ENCODE measurements around the gene TGFBR3L. TPM values are rescaled to one million over a fixed set of nuclear protein-coding genes. Genes with fewer than 3 reads are reported as not detected.

The TGFBR3L gene
- total RNA-seq, 1 experiment from 2014 or later = 4.1 TPM

- no peak for TF ChIP-seq ZBTB43 (CRISPR knock-in tag; IDR thresholded peaks at IDR 0.05)
Observed at GRCh38 chr19:7894612-7895309, 19.9 kb upstream of the TGFBR3L start (continued).

- Mint-ChIP-seq H3K4me3 (no peak overlapping the region), H3K27me3 (ENCODE audit: low read depth) (peaks cover 11% of the 10 kb centered on the region), H3K4me1 (peaks cover 3% of the 10 kb centered on the region; the same call in 1 of the 2 replicates), H3K27ac (peak overlapping the region; percentile 38; the same call in 1 of the 2 replicates), H3K9me3 (no peaks in the 10 kb centered on the region), H3K36me3 (no peaks in the 10 kb centered on the region)
- ATAC-seq = no peak
- no peak for DNase-seq (ENCODE audit: low spot score)
- TF ChIP-seq FOXP1 (CRISPR knock-in tag; IDR thresholded peaks at IDR 0.05; ENCODE audit: borderline replicate concordance) = no peak
- TF ChIP-seq SMAD3 (CRISPR knock-in tag; IDR thresholded peaks at IDR 0.05; ENCODE audit: borderline replicate concordance) = no peak
- no peak for TF ChIP-seq HMGA2 (CRISPR knock-in tag; IDR thresholded peaks at IDR 0.05)
- no peak for TF ChIP-seq SP1 (CRISPR knock-in tag; conservative IDR thresholded peaks at IDR 0.05)
- TF ChIP-seq MAX (CRISPR knock-in tag; IDR thresholded peaks at IDR 0.05) = no peak
- no peak for TF ChIP-seq ELF4 (CRISPR knock-in tag; IDR thresholded peaks at IDR 0.05; ENCODE audit: low read depth)
- no peak for TF ChIP-seq JAZF1 (CRISPR knock-in tag; IDR thresholded peaks at IDR 0.05)
- TF ChIP-seq TP53 (CRISPR knock-in tag; IDR thresholded peaks at IDR 0.05) = no peak
- no peak for TF ChIP-seq PREB (CRISPR knock-in tag; IDR thresholded peaks at IDR 0.05; ENCODE audit: borderline replicate concordance)
- no peak for TF ChIP-seq ATF1 (CRISPR knock-in tag; IDR thresholded peaks at IDR 0.05)
- no peak for TF ChIP-seq JUN (CRISPR knock-in tag; IDR thresholded peaks at IDR 0.05)
- no peak for TF ChIP-seq GABPB1 (CRISPR knock-in tag; IDR thresholded peaks at IDR 0.05)
- TF ChIP-seq FOXP4 (CRISPR knock-in tag; IDR thresholded peaks at IDR 0.05) = no peak
- no peak for TF ChIP-seq TEAD1 (CRISPR knock-in tag; IDR thresholded peaks at IDR 0.05)
- TF ChIP-seq MLX (CRISPR knock-in tag; IDR thresholded peaks at IDR 0.05) = no peak
- TF ChIP-seq CREB1 (CRISPR knock-in tag; IDR thresholded peaks at IDR 0.05) = no peak
- no peak for TF ChIP-seq ATF3 (CRISPR knock-in tag; conservative IDR thresholded peaks at IDR 0.05)
- no peak for TF ChIP-seq PRDM15 (CRISPR knock-in tag; IDR thresholded peaks at IDR 0.05)
- CTCF ChIA-PET = no interaction called here
- POLR2A ChIA-PET = no interaction called here
Observed at GRCh38 chr19:7895565-7895964, 19.1 kb upstream of the TGFBR3L start.
